ENCODE data around the gene TCIRG1.

TCIRG1 gene

GRCh38 chr11:68040101-68040956 is 1.5 kb downstream of the TCIRG1 start:
- peak; percentile 44 for DNase-seq

- DNase-seq: no peak
Observed at GRCh38 chr11:68040957-68041591, 2.2 kb downstream of the TCIRG1 start.

- DNase-seq: no peak
Observed at GRCh38 chr11:68041617-68042218, 2.9 kb downstream of the TCIRG1 start.

GRCh38 chr11:68042219-68043028 is 3.6 kb downstream of the TCIRG1 start:
- DNase-seq: no peak

GRCh38 chr11:68043029-68043348 is 4.2 kb downstream of the TCIRG1 start:
- no peak for DNase-seq

- no peak for DNase-seq
Observed at GRCh38 chr11:68043349-68044144, 4.7 kb downstream of the TCIRG1 start.

GRCh38 chr11:68044145-68044813 is 5.5 kb downstream of the TCIRG1 start:
- DNase-seq: no peak

GRCh38 chr11:68044898-68045351 is 6.1 kb downstream of the TCIRG1 start:
- no peak for DNase-seq

- no peak for DNase-seq
Observed at GRCh38 chr11:68047437-68048290, 8.8 kb downstream of the TCIRG1 start.

- DNase-seq: no peak
Observed at GRCh38 chr11:68048681-68049508, 10.1 kb downstream of the TCIRG1 start.

GRCh38 chr11:68049509-68050370 is 10.9 kb downstream of the TCIRG1 start:
- DNase-seq: no peak

- DNase-seq: no peak
Observed at GRCh38 chr11:68050371-68050841, 11.6 kb downstream of the TCIRG1 start.

GRCh38 chr11:68051191-68052136 is 12.6 kb downstream of the TCIRG1 start:
- no peak for DNase-seq

- no peak for DNase-seq
Observed at GRCh38 chr11:68052137-68052873, 13.5 kb downstream of the TCIRG1 start.

- DNase-seq: no peak
Observed at GRCh38 chr11:68053117-68053516, 14.3 kb downstream of the TCIRG1 start.

GRCh38 chr11:68053981-68054812 is 15.4 kb downstream of the TCIRG1 start:
- DNase-seq: no peak
